NCI-H2107 (cell line): Measurements from ENCODE around the gene ANKRD34C.

Source experiments
- DNase-seq: peaks from one replicate; lab custom pipeline; 2025; lab: John Stamatoyannopoulos, UW

The ANKRD34C gene

GRCh38 chr15:79282371-79283251 lies at the start of gene ANKRD34C:
TSS of gene ANKRD34C (plus strand) at chr15:79282722. CDS start at chr15:79293285, 10,563 bp downstream.
- DNase-seq: no peak

DNA sequence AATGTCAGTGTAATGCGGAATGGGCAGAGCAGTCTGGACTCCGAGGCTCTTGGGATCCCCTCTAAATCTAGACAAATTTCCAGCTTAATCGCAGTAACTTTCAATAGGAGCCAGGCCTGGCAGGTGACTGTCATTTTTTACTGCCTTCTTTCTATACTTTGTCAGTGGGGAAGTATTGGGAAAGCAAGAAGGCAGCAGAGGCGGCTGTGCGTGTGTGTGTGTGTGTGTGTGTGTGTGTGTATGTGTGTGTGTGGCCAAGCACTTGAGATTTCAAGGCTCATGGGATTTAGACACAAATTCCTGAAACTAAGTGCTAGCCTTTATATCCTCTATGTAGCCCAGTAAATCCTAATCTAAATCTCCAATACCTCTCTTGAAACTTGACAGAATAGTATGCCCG lies 49.3 kb upstream of the ANKRD34C start:
- DNase-seq: no peak

DNA sequence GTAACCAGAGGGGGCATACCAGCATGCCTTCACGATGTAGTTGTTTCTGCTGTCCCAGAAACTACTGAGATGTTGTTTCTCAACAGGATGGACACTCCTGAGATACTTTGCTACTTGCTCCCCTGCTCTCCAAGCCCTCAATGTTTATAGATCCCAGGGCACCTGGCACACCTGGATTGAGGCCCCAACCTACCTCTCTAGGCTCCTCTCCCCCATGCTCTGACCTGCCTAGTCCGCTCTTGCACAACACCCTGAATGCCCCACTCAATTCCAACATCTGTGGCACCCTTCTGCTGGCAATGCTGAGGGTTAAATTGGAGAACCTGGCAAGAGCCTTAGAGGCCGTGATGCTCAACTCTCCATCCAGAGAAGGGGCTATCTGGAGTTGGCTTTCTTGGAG lies 42.5 kb upstream of the ANKRD34C start:
- no peak for DNase-seq

- DNase-seq: no peak
Measured at GRCh38 chr15:79243723-79244122, 38.8 kb upstream of the ANKRD34C start.

DNA sequence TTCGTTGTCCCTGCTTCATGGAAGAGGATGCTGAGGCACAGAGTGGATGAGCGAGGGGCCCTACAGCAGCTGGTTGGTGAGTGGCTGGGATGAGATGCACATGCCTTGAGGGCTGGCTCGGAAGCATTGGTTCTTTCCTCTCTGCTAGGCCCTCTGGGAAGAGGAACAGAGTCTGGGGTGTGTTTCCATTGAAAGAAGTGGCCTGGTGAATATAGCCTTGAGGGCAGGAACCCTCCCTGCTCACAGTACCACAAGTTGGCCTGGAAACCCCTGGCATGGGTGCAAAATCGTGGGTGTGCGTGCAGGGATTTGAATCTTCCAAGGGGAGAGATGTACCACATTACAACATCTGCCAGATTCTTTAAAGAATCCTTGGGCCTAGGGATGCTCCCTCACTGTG lies 37.6 kb upstream of the ANKRD34C start:
- no peak for DNase-seq

- DNase-seq: no peak
Measured at GRCh38 chr15:79248183-79248582, 34.3 kb upstream of the ANKRD34C start.

- DNase-seq: no peak
Measured at GRCh38 chr15:79257454-79257853, 25.1 kb upstream of the ANKRD34C start.

DNA sequence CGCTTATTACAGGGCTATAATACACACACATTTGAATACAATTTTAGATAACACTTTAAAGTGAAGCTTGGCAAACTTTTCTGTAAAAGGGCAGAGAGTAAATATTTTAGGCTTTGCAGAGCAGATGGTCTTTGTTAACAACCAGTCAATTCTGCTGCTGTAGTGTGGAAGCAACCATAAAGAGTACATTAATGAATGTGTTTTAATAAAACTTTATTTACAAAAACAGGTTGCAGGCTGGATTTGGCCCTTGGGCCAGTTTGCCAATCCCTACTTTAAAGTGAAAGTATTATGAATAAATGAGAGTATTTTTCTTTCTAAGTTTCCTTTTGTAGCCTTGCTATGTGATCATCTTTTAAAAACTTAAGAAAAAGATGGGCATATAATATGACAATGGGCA lies 20.7 kb upstream of the ANKRD34C start:
- no peak for DNase-seq

GRCh38 chr15:79265167-79265566 lies 17.4 kb upstream of the ANKRD34C start:
- no peak for DNase-seq

GRCh38 chr15:79265987-79266579 lies 16.4 kb upstream of the ANKRD34C start:
- no peak for DNase-seq

GRCh38 chr15:79283252-79284048 lies 928 bp downstream of the ANKRD34C start:
- no peak for DNase-seq

DNA sequence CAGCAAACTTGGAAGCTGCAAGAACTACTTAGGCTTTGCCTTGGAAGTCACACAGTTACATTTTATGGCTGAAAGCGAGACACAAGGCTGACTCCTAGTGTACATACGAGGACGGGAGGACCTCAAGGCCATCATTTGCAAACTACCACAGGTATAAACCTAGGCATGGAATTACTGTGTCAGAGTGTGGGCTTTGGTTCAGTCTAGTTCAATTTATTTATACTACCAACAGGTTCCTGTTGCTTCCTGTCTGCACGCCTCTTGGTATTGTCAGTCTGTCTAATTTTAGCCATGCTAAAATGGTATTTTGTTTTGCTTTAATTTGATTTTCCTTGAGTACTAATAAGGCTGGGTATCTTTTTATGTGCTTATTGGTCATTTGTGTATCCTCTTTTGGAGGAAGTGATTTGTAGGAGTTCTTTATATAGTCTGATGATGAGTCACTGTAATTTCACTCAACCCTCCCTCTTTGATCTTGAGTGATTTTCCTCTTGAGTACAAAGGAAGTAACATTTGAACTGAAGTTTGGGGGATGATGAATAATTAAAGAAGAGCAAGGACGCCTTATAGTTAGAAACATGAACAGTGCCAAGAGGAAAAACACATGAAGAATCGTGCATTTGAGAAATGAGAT lies 8.2 kb downstream of the ANKRD34C start:
- no peak for DNase-seq

- DNase-seq: no peak
Measured at GRCh38 chr15:79292011-79292410, 9.5 kb downstream of the ANKRD34C start.

- no peak for DNase-seq
Measured at GRCh38 chr15:79294075-79294474, 11.6 kb downstream of the ANKRD34C start.

DNA sequence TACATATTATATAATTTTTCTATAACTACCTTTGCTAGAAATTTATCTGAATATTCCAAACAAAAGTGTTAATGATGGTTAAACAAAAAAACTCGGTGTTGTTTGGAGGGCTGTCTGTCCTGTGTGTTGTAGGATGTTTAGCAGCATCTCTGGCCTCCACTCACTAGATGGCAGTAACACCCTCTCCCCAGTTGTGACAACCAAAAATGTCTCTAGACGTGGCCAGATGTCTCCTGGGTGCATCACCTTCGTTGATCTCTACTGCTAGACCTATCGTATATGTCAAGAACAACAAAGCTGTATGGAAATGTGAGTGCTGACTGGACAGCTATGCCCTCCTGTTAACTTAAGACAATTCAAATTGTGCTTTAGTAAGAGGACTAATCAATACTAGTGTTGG lies 14.1 kb downstream of the ANKRD34C start:
- DNase-seq: no peak

- no peak for DNase-seq
Measured at GRCh38 chr15:79299126-79299840, 16.8 kb downstream of the ANKRD34C start.

DNA sequence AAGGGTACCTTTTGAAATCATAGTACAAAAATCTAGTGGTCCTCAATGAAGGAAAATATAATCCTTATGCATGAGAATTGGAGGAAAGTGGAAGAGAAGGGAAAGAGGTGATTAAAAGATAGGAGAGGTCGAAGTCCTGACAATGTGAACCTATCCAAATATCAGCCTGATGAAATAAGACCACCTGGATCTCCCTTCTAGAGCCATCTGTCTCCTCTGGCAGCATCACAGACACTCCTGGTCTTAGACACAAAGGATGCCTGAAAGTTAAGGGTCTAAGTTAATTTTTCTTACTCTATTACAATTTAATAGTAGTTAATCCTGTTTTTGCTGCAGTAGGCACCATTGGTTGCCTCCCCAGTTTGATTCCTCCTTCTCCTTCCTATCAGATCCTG lies 17.3 kb downstream of the ANKRD34C start:
- DNase-seq: no peak

DNA sequence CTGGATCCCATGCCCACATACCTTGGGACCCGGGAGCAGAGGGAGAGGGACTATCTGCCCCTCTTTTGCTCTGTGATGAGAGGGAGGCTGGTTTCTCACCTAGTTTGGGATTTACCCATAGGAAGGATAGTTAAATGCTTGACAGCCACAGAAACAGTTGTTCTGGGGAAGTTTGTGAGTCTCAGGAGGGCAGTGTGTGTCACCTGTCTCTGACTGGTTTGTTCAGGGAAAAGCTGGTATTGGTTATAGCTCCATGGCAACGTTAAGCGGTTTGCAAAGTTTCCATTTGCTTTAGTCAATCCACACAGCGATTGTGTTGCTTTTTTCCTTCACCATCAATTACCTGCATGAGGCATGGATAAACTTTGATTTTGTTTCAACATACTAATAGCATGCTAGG lies 24.7 kb downstream of the ANKRD34C start:
- DNase-seq: no peak

GRCh38 chr15:79308874-79309273 lies 26.4 kb downstream of the ANKRD34C start:
- no peak for DNase-seq

GRCh38 chr15:79310612-79310984 lies 28.1 kb downstream of the ANKRD34C start:
- no peak for DNase-seq
